GM19395 (cell line): ENCODE data around the gene TRIM2.

ENCODE experiments used
- ATAC-seq: cut with Tn5 transposase; IDR thresholded peaks from one replicate; pipeline ENCODE4 v1.9.1; 2021; ENCODE audit warnings: mild to moderate bottlenecking, moderate library complexity; ENCODE audit not compliant: unreplicated experiment

Gene TRIM2

GRCh38 chr4:153271820-153272219 is 67.6 kb downstream of the TRIM2 start:
- no peak for ATAC-seq

GRCh38 chr4:153273751-153274150 is 69.5 kb downstream of the TRIM2 start:
- ATAC-seq = no peak

- no peak for ATAC-seq
Observed at GRCh38 chr4:153274967-153275366, 70.7 kb downstream of the TRIM2 start.

- no peak for ATAC-seq
Observed at GRCh38 chr4:153275380-153276276, 71.4 kb downstream of the TRIM2 start.

- no peak for ATAC-seq
Observed at GRCh38 chr4:153276971-153277370, 72.7 kb downstream of the TRIM2 start.

GRCh38 chr4:153281476-153281875 is 77.2 kb downstream of the TRIM2 start:
- no peak for ATAC-seq

GRCh38 chr4:153282023-153282422 is 77.8 kb downstream of the TRIM2 start:
- no peak for ATAC-seq

- ATAC-seq = no peak
Observed at GRCh38 chr4:153283260-153283659, 79.0 kb downstream of the TRIM2 start.

- ATAC-seq = no peak
Observed at GRCh38 chr4:153290134-153290533, 85.9 kb downstream of the TRIM2 start.

GRCh38 chr4:153291562-153291961 is 87.3 kb downstream of the TRIM2 start:
- ATAC-seq = no peak

- ATAC-seq = no peak
Observed at GRCh38 chr4:153292897-153293741, 88.9 kb downstream of the TRIM2 start.

- ATAC-seq = no peak
Observed at GRCh38 chr4:153293742-153294057, 89.5 kb downstream of the TRIM2 start.

- no peak for ATAC-seq
Observed at GRCh38 chr4:153294631-153295030, 90.4 kb downstream of the TRIM2 start.

- ATAC-seq = no peak
Observed at GRCh38 chr4:153295131-153295755, 91.0 kb downstream of the TRIM2 start.

GRCh38 chr4:153296040-153296823 is 92.0 kb downstream of the TRIM2 start:
- no peak for ATAC-seq

GRCh38 chr4:153297116-153297515 is 92.9 kb downstream of the TRIM2 start:
- no peak for ATAC-seq

- no peak for ATAC-seq
Observed at GRCh38 chr4:153310793-153311192, 106.5 kb downstream of the TRIM2 start.

- no peak for ATAC-seq
Observed at GRCh38 chr4:153314915-153315314, 110.7 kb downstream of the TRIM2 start.

GRCh38 chr4:153318696-153319320 is 114.6 kb downstream of the TRIM2 start:
- peak; percentile 66 for ATAC-seq

- no peak for ATAC-seq
Observed at GRCh38 chr4:153322791-153323190, 118.5 kb downstream of the TRIM2 start.
